G401.6 (cell line): ENCODE measurements around the gene SERTAD1.
"Not testable (repeated sequence)": the region's sequence is repeated elsewhere in the genome, so short reads cannot be mapped to it uniquely, and the experiment has no call there.

ENCODE experiments used
- FAIRE-seq: peaks from 2 replicates; lab custom pipeline; 2012; peaks lifted over from hg19 to GRCh38; lab: Jason Lieb, UNC

SERTAD1 gene

DNA sequence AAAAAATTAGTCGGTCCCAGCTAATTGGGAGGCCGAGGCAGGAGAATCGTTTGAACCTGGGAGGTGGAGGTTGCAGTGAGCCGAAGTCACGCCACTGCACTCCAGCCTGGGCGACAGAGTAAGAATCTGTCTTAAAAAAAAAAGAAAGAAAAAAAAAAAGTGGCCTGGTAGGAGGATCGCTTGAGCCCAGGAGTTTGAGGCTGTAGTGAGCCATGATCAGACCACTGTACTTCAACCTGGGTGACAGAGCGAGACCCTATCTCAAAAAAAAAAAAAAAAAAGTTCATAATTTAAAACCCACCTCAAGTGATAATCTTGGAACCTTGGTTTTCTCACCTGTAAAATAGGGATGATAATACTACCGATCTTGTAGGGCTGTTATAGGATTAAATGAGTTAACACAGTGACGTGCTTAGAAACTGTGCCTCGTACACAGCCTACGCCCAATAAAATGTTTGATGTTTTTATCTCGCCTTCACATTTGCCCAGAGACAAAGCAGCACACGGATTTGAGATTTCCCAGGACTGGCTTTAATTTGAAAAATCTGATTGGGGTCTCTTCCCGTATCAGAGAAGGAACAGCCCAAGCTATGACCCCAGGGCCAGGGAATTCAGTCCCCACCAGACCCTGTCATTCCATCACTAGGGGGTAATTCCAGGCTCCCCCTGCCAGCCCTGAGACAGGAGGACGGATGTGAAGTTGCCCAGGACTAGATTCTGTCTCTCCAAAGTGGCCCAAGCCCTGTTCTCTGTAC lies 3.6 kb downstream of the SERTAD1 start:
- no peak for FAIRE-seq

DNA sequence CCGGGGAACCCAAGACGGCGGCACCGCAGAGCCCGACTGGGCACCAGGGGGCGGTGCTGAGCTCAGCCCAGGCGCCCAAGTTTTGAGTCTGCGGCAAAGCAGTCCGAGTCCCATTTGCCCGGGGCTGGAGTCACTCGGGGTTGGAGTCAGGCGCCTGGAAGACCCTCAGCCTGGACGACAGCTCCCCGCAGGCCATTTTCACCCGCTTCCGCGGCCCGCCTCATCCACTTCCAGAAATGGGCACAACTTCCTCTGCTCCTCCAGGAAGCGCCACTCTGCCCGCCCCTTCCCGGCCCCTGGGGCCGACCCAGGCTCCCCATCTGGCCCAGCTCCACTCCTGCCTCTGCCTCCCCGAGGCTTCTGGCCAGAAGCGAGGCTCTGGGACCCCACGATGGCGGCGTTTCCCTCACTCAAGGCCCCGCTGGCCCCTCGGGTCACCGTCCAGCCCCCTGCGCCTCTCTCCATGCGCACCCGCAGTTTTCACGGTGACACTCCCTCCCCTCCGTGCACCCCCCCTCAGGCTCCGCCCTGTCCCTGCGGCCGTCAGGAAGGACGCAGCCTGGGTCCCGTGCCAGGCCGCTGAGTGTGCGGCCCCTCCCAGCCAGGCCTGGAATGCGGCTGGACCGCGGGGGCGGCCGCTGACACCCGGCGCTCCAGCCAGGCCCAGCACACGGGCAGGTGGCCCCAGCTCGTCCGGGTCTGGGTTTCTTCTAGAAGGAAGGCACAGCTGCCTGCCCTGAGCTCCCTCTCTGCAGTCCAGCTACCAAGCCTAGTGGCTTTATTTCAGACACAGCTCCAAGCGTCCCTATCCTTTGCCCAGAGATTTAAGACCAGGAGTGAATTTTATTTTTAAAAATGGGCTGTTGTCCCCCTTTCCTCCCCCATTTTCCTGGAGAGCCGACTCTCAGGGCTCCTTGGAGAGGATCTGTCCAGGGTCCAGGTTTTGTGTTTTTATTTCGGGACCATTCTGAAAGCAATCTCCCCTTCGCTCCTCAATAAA lies 4.7 kb downstream of the SERTAD1 start:
- no peak for FAIRE-seq

DNA sequence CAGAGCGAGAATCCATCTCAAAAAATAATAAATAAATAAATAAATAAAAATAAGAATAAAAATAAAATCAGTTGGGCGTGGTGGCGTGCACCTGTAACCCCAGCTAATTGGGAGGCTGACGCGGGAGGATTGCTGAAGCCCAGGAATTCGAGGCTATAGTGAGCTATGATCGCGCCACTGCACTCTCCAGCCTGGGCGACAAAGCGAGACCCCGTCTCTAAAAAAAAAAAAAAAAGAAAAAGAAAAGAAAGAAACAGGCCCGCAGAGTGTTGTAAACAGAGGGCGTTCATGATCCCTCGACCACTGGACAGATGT lies 5.4 kb downstream of the SERTAD1 start:
- FAIRE-seq, result no peak

DNA sequence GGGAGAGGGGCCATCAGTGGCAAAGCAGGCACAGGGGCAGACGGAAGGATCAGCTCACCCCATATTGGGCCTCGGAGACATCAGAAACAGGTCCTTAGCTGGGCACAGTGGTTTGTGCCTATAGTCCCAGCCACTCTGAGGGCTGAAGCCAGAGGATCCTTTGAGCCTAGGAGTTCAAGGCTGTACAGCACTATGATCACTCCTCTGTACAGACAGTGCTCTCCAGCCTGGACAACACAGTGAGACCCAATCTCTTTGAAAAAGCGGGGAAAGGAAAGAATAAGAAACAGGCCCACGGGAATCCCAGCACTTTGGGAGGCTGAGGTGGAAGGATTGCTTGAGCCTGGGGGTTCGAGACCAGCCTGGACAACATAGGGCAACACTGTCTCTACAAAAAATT lies 6.0 kb downstream of the SERTAD1 start:
- FAIRE-seq, result no peak

DNA sequence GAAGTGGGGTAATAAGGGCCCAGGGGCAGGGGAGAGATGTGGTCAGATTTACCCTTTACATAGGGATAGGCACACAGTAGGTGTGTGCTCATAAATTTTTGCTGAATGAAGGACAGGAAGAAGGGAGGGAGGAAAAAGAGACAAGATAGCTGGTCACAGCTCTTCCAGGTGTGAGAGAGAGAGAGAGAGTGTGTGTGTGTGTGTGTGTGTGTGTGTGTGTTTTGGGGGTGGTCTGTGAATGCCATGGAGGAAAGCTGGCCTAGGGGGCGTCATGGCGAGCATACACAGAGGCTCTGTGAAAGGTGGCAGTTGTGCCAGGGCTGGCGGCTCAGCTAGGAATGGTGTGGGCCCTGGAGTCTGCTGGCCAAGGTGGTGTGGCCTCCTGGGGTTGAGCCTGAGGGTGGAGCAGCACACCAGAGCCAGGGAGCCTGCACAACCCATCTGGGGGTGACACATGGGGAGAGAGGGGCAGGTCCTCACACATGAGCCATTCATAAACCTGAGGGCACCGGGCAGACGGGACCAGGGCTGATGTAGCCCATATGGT lies 6.7 kb downstream of the SERTAD1 start:
- no peak for FAIRE-seq

DNA sequence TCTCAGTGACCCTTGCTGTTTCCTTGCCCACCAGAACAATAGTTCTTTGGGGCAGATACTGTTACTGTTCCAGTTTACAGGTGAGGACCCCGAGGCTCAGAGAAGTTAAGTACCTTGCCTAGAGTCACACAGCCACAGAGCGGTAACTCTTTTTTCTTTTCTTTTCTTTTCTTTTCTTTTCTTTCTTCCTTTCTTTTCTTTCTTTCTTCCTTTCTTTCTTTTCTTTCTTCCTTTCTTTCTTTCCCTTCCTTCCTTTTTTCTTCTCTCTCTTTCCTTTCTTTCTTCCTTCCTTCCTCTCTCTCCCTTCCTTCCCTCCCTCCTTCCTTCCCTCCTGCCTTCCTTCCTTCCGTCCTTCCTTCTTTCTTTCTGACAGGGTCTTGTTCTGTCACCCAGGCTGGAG lies 7.8 kb downstream of the SERTAD1 start:
- no peak for FAIRE-seq

DNA sequence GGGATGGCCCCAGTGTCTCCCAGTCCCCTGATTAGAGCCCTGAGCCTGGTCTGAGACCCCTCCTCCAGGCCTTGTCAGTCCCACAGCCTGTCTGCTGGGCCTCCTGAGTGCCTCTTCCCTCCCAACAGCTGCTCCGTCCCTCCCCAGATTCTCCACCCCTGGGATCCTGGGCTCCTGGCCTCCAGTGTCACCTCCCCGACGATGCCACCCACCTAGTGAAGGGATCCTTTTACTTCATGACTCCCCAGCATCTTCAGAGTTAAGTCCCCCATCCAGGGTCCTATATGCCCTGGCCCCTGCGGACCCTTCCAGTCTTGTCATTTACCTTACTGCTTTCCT lies 8.2 kb downstream of the SERTAD1 start:
- no peak for FAIRE-seq

DNA sequence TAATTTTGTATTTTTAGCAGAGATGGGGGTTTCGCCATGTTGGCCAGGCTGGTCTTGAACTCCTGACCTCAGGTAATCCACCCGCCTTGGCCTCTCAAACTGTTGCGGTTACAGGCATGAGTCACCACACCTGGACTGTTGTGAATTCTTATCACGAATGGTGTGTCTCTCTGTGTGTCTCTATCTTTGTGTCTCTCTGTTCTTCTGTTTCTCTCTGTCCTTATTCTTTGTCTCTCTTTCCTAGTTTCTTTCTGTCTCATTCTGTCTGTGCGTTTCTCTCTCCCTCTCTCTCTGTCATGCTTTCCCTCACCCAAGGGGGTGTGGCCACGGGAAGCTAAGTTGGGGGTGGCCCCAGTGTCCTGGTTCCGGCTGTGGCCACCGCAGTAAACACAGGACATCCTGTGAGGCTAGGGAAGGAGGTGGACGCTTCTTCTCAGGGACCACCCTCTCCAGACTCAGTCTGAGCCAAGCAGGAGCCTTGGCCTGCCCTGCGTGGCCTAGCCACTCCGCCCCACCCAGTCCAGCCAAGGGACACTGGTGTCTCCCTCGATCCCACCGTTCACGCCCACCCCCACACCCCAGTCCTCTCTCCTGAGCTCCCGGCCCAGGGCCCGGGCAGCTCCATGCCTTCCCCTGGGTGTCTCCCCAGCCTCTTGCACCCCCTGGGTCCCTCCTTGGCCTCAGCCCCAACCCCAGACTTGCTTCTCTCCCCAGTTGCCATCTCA lies 8.7 kb downstream of the SERTAD1 start:
- no peak for FAIRE-seq

DNA sequence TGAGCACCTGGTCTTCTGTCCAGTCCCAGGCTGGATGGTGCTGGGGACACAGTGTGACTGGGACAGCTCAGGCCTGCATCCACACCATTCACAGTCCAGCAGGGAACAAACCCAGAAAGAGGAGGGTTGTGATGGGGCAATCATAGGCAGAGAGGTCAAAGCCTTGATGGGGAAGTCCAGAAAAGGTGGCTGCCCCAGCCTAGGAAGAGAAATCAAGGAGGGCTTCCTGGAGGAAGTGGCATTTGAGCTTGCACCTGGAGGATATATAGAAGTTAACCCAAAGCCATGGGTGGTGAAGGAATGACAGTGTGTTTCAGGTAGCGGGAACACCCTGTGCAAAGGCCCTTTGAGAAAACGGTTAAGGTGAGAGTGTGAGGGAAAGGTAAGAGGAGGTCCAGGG lies 10.0 kb downstream of the SERTAD1 start:
- FAIRE-seq, result no peak

DNA sequence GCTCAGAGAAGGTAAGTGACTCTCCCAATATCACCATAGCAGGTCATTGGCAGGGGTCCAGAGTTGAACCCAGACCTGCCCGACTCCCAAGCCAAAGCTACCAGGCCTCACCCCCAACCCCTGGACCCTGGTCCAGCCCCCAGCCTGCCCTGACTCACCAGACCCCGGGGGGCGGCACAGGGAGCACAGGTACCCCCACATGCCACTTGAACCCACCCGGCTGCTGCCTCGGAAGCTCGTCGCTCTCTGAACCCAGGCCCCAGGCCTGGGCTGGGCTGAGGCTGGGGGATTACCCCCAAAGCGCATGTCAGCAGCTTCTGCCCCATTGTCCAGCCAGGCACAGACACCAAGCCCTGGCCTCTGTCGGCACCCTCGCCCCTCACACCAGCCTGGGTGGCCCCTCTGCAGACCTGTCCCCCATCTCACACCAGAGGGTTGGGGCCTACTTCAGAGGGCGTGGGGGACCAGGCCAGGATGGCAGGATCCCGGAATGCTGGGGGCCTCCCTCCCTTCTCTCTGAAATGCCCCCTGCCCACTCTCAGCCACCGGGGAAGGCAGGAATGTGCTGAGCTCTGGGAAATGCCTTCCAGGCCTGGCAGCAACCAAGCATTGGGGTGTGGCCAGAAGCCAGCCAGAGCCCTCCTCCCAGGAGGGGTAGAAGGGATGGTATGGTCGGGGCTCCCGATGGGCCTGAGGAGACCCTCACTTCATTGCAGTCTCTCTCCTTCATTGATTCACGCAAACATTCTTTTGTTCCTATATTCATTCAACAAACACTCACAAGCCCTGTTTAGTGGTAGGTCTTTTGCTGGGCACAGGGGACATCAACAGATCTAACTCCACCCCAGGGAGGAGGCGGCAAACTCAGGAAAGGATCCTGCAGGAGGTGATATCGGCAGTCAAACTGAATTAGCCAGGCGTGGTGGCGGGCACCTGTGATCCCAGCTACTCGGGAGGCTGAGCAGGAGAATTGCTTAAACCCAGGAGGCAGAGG lies 11.0 kb downstream of the SERTAD1 start:
- no peak for FAIRE-seq

DNA sequence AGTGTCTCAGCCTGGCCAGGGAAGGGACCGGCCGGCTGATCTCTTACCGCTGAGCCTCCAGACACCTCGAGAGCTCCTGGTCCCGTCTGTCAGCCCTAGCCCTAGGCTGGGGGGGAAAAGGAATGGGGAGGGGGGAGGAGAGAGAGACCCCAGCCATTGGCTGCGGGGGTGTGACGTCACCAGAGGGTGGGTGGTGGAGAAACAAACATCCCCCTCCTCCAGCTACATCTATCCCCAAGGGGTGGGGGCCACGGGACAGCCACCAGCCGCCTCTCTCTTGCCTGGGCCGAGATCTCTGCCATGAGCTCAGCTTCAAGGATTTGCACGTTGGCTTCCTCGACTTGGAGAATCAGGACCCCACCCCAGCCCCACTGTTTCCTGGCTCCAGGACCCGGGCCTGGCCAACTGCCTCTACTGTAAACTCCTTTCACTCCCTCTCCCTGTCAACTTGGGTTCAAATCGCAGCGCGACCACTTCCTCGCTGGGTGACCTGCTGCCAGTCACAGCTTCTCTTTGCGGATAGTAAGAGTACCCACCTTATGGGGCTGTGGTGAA lies 12.4 kb downstream of the SERTAD1 start, which contains the start of gene PRX:
TSS of gene PRX (minus strand) at position 88 of the 555 bp plus-strand sequence. CDS start 5,446 bp downstream, outside the sequence.
- FAIRE-seq, result no peak

DNA sequence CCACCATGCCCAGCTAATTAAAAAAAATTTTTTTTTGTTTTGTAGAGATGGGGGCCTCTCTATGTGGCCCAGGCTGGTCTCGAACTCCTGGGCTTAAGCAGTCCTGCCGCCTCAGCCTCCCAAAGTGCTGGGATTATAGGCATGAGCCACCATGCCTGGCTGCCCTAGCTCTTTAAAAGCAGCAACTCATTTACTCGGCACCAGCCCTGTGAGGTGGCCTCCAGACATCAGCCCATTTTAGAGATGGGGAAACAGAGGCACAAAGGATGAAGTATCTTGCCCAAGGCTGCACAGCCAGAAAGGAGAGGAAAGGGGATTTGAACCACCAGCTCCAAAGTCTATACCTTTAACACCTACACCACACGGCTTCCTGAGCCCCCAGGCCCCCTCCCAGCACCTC lies 12.9 kb downstream of the SERTAD1 start:
- FAIRE-seq, result no peak

DNA sequence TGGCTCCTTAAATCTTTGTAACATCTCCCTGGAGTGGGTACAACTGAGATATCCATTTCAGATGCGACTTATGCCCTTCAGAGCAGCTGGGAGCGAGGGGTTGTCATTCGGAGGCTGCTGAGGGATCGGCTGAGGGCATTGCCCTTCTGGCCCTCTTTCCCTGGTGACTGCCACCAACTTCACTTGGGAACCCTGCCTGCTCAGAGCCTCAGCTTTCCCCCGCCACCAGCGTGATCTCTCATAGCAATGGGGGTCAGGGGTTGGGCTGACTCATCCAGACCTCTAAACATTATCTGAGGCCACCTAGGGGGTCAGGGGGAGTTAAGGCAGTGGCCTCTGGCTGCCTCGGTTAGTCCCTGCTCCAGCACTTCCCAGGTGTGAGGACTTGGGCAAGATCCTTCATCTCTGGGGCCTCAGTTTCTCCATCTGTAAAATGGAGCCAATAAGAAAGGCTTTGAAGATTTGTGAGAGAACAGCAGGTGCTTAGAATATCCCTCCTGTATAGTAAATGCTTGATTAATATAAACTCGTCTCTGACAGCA lies 13.8 kb downstream of the SERTAD1 start:
- FAIRE-seq, result no peak

DNA sequence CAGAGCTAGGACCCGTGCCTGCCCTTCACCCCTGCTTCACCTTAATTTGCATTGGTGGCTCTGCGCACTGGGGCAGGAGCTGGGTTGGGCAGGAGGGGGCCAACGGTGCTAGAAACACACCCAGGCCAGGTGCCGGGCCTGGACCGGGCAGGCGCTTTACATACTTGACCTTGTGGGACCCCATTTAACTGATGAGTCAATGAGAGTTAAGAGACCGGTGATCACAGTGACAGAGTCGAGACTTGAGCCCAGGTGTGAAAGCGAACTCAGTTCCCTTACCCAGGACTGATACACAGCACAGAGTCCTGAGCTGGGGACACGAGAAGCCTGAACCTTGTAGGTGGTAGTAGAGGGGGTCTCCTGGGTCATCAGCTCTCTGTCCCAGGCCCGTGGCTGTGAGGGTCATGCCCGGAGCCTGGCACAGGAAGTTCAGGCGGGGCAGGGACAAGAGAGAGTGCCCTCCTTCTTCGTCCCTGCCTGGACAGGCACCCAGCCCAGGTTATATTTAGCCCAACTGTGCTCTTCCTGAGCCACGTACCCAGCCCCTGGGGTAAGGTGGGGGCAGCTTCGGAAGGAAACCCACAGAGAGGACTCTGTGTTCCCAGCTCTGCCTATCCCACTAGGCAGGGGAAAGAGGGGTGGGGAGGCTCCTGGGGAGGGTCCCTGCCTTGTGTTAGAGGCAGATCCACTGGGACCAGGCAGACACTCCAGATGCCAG lies 14.5 kb downstream of the SERTAD1 start:
- no peak for FAIRE-seq

DNA sequence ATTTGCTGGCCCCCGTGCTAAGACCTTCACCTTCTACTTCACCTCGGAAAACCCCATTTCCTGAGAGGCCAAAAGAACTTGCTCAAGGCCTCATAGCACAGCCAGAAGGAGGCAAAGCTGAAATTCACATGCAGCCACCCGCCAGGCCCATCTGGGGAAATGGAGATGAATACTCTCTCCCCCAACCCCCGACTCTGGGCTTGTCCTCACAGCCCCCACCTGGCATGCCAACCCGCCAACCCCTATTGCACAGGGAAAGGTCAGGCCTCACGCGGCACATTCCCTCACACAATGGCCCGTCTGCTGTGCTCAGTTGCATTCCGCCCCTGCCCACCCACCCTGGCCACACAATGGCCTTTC lies 15.8 kb downstream of the SERTAD1 start:
- no peak for FAIRE-seq

DNA sequence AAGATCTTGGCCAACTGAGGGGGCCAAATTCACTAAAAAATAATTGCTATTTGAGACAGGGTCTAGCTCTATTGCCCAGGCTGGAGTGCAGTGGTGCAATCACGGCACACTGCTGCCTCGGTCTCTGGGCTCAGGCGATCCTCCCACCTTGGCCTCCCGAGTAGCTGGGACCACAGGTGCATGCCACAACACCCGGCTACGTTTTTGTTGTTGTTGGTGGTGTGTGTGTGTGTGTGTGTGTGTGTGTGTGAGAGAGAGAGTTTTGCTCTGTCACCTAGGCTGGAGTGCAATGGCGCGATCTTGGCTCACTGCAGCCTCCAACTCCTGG lies 17.2 kb downstream of the SERTAD1 start:
- not testable (repeated sequence) for FAIRE-seq

DNA sequence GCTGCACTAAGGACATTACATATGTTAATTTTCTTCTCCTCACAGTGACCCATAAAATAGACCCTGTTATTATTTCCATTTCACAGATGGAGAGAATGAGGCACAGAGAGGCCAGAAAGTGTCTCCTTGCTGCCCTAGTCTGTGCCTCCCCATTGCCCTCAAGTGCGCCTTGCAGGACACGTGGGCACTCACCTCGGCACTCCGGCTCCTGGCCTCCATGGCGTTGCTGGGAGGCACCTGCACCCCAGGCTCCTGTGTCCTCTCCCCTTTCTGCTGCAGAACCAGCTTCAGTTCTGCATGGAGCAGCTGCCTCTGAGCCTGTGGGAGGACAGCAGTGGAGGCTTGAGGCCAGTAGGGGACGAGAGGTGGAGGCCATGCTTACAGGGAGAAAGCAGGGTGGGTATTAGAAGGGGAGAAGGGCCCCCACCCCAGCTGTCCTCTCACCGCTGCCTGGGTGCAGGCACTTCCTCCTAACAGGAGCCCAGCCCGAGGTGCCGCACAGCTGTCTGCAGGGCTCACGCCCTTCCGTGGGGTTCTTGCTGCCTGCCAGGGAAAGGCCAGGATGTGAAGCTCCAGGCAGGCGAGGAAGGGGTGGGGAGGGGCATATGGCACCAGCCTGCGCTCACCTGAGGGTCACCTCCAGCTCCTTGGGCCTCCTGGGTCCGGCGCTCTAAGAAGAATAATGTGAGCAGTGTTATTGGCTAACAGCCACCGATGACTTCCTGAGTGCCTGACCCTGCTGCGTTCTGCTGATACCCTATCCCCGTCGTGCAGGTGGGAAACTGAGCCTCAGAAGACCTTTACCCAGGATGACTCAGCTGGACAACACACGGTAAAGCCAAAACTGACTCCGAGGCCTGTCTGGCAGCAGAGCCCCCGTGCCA lies 17.8 kb downstream of the SERTAD1 start:
- no peak for FAIRE-seq

DNA sequence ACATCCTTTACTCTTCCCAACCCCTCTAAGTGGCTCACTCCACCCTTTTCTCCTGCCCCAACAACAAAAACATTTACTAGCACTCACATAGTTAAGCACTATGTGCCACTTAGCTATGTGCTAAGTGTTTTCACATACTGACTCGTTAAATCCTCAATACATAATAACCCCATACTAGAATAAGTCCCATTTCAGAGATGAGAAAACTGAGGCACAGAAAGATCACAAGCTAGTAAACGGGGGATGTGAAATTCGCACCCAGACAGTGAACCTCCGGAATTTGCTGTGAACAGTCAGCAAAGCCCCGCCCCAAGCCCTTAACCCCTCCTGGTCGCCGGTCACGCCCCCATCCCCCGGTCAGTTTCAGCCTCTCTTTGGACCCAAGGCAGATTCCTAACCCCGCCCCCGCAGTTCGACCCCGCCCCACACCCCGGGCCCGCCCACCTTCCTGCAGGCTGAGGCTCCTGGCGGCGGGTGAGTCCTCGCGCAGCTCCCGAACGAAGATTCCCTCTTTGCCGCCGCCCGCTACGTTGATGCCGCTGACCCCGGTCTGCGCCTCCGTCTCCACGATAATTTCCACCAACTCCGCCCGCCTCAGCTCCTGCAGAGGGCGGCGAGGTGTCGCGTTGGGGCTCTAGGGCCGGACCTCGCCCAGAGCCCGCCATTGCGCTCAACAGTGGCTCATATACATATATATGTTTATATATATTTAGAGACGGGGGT lies 22.4 kb downstream of the SERTAD1 start:
- FAIRE-seq, result no peak

DNA sequence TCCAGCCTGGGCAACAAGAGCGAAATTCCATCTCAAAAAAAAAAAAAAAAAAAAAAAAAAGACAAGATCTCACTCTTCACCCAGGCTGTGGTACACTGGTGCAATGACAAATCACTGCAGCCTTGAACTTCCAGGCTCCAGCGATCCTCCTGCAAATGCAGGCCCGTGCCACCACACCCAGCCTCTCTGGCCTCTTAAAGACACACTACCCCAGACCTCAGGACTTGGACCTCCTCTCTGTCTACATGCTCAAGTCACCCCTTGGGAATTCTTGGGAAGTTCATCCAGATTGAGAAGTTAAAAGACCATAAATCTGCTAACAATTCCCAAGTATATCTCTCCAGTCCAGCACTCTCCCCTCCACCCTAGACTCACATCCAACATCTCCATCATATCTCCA lies 25.2 kb downstream of the SERTAD1 start:
- FAIRE-seq, result no peak
